Small intestine (tissue), 16 donors: ENCODE data around the gene CLN6. TPM values are rescaled to one million over a fixed set of nuclear protein-coding genes. Genes with fewer than 3 reads are reported as not detected.
A peak's percentile ranks its signal among the peaks of the same experiment; 100 is the strongest.

Experiments used
- DNase-seq, 2 donors: peaks; one replicate each; pipeline versions ENCODE4 v3.0.0 to v3.0.0-alpha.2; 2013
- FAIRE-seq: peaks from 2 replicates; lab custom pipeline; 2012; peaks lifted over from hg19 to GRCh38; lab: Jason Lieb, UNC
- H3K27ac ChIP-seq, 3 donors: one replicate each; pipeline ENCODE4 v1.5.1; 2013; ENCODE audit warnings: low read length in 2 of 3, mild to moderate bottlenecking in 2 of 3, control low read depth in 1 of 3, inconsistent platforms in 1 of 3, low read depth in 1 of 3, moderate library complexity in 1 of 3
- H3K27me3 ChIP-seq, 3 donors: one replicate each; pipeline ENCODE4 v1.6.1; 2013; ENCODE audit warnings: low read length in 3 of 3, inconsistent platforms in 1 of 3; ENCODE audit not compliant: control insufficient read depth in 3 of 3, insufficient read depth in 3 of 3
- H3K36me3 ChIP-seq, 3 donors: one replicate each; pipeline ENCODE4 v1.6.1; 2013; ENCODE audit warnings: low read length in 3 of 3, inconsistent platforms in 1 of 3, low read depth in 1 of 3, mild to moderate bottlenecking in 1 of 3, moderate library complexity in 1 of 3; ENCODE audit not compliant: control insufficient read depth in 3 of 3, insufficient read depth in 2 of 3
- H3K4me1 ChIP-seq, 3 donors: one replicate each; pipeline ENCODE4 v1.6.1; 2013; ENCODE audit warnings: low read length in 2 of 3, inconsistent platforms in 1 of 3, low read depth in 1 of 3, mild to moderate bottlenecking in 1 of 3, moderate library complexity in 1 of 3; ENCODE audit not compliant: control insufficient read depth in 3 of 3, insufficient read depth in 2 of 3
- H3K4me3 ChIP-seq, 3 donors: one replicate each; pipeline ENCODE4 v1.5.1; 2013; ENCODE audit warnings: low read length in 3 of 3, control low read depth in 1 of 3, inconsistent platforms in 1 of 3, low read depth in 1 of 3, mild to moderate bottlenecking in 1 of 3, moderate library complexity in 1 of 3
- H3K9me3 ChIP-seq, 2 donors: one replicate each; pipeline ENCODE4 v1.6.1; 2013; ENCODE audit warnings: low read depth in 1 of 2, low read length in 1 of 2; ENCODE audit not compliant: control insufficient read depth in 2 of 2, insufficient read depth in 1 of 2
- WGBS, 3 donors: extraction: QIAGEN DNeasy Blood & Tissue Kit; methylation state at CpG; one replicate each; pipeline ENCODE4 v1.1.7; 2013; 5-methylcytosine and 5-hydroxymethylcytosine counted together
- long read RNA-seq, 10 donors: transcript quantifications; one replicate each; lab custom pipeline, GENCODE V29; 2026
- polyA plus RNA-seq, 4 donors: library from polyadenylated mRNA; stranded (reverse) in 3 of 4; unstranded in 1 of 4; fragments of 200-250 nt in 3 of 4; fragments of 120-200 nt in 1 of 4; gene quantifications; one replicate each; pipeline versions ENCODE4 v1.2.1 to v1.2.3, GENCODE V29; 2013
- donor health status: healthy with polysubstance abuse.
- donor health status: control.
- donor health status: control.
- donor health status: Bipolar disorder and iron deficiency.
- donor health status: healthy.

Gene CLN6
- 10 to 100 TPM in 2 of 4 donors, 1 to 10 TPM in 2; 5.8 to 62.4 (median 25.7) TPM for polyA plus RNA-seq
- long read RNA-seq, donor 1, result 0 reads
- long read RNA-seq, donor 2, partial matches to known transcripts, result 0 of 7 reads
- long read RNA-seq, donor 2, other reads (novel, unspliced or antisense), result 0 of 7 reads
- long read RNA-seq, donor 3, partial matches to known transcripts, result 0 of 8 reads
- long read RNA-seq, donor 3, other reads (novel, unspliced or antisense), result 0 of 8 reads
- long read RNA-seq, donor 4, partial matches to known transcripts, result 0 of 3 reads
- long read RNA-seq, donor 4, other reads (novel, unspliced or antisense), result 0 of 3 reads
- long read RNA-seq, donor 5, transcript CLN6-212 (3 exons, 894 nt), result major isoform, 5 of 8 reads
- long read RNA-seq, donor 5, partial matches to known transcripts, result 0 of 8 reads
- long read RNA-seq, donor 5, other reads (novel, unspliced or antisense), result 0 of 8 reads
- long read RNA-seq, donor 6, transcript CLN6-212 (3 exons, 894 nt), result major isoform, 5 of 10 reads
- long read RNA-seq, donor 6, partial matches to known transcripts, result 0 of 10 reads
- long read RNA-seq, donor 6, other reads (novel, unspliced or antisense), result 0 of 10 reads
- long read RNA-seq, donor 7, partial matches to known transcripts, result 0 of 9 reads
- long read RNA-seq, donor 7, other reads (novel, unspliced or antisense), result 0 of 9 reads
- long read RNA-seq, donor 8, partial matches to known transcripts, result 0 of 2 reads
- long read RNA-seq, donor 8, other reads (novel, unspliced or antisense), result 0 of 2 reads
- long read RNA-seq, donor 9, partial matches to known transcripts, result 0 of 5 reads
- long read RNA-seq, donor 9, other reads (novel, unspliced or antisense), result 0 of 5 reads
- long read RNA-seq, donor 10, transcript CLN6-212 (3 exons, 894 nt), result minor isoform, 6 of 20 reads
- long read RNA-seq, donor 10, transcript CLN6-201 (7 exons, 2,243 nt), result major isoform, 7 of 20 reads
- long read RNA-seq, donor 10, partial matches to known transcripts, result 0 of 20 reads
- long read RNA-seq, donor 10, other reads (novel, unspliced or antisense), result 0 of 20 reads

DNA sequence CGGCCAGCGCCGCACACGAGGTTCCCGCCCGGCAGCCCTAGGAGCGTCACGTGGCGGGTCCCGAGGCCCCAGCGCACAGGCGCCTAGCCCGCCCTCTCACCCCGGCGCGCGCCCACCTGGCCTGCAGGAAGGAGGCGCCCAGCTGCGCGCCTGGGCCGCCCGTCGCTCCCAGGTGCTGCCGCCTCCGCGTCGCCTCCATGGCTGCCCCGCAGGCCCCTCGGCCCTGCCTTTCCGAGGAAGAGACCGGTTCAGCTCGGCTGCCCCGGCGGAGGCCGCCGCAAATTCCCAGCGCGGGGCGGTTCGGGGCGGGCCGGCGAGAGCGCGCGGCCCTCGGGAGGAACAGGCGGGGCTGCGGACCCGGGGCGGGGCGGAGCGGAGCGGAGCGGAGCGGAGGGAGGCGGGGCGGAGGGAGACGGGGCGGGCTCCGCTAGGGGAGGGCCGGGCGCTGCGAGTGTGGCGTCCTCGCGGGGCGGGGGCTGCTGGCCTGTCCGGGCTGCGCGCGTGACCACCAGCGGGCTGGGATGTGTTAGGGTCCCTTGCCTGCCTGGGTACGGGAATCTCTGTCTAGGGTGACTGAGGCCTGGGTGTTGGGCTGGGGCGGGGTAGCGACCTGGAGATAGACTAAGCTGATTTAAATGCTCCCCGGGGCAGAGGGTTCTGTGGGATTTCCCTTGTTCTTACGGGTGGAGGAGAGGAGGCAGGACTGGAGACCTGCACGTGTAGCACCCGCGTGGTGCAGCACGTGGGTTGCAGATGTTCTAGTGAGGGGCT, at the start of gene CLN6:
TSS of gene CLN6 (minus strand) at position 343 of the 771 bp plus-strand sequence. CDS start at position 199, 144 bp downstream.
- H3K36me3 ChIP-seq, result peaks cover 0 to 6% (median 0%) of the 10 kb centered on the region in 3 donors
- H3K4me3 ChIP-seq, result peak within 1 kb of the TSS; percentile 71 to 85 (median 82)
- H3K27ac ChIP-seq, result peak within 1 kb of the TSS; percentile 47 to 89 (median 69)
- peaks cover 0 to 48% (median 15%) of the 10 kb centered on the region in 3 donors for H3K4me1 ChIP-seq
- peaks cover 0 to 3% of the 10 kb centered on the region in 2 donors for H3K9me3 ChIP-seq
- peak; percentile 83 to 95 for DNase-seq
- no peak for FAIRE-seq
- H3K27me3 ChIP-seq, result no peaks in the 10 kb centered on the region
- 1 to 2% (median 1%) methylated on average over 39 to 82 of the region's 82 CpGs for WGBS, 3 donors

- 0 to 1% (median 0%) methylated on average over 23 of the region's 23 CpGs for WGBS, 3 donors
- Histone ChIP-seq H3K4me3 (peak overlapping the region; percentile 72 to 95 (median 88)), H3K27me3 (no peaks in the 10 kb centered on the region), H3K27ac (peak overlapping the region; percentile 90 to 99 (median 95)), H3K36me3 (peaks cover 0 to 4% (median 0%) of the 10 kb centered on the region in 3 donors), H3K4me1 (peaks cover 1 to 41% (median 7%) of the 10 kb centered on the region in 3 donors), H3K9me3 (no peaks in the 10 kb centered on the region)
- FAIRE-seq, result no peak
- peak in 1 of 2 donors; percentile 46 for DNase-seq
These were observed 49.3 kb upstream of the CLN6 start for GRCh38 chr15:68278595-68279405.

- WGBS, 3 donors, result 0 to 1% (median 0%) methylated on average over 20 to 22 of the region's 22 CpGs
These were observed 48.7 kb upstream of the CLN6 start for GRCh38 chr15:68278345-68278594.

DNA sequence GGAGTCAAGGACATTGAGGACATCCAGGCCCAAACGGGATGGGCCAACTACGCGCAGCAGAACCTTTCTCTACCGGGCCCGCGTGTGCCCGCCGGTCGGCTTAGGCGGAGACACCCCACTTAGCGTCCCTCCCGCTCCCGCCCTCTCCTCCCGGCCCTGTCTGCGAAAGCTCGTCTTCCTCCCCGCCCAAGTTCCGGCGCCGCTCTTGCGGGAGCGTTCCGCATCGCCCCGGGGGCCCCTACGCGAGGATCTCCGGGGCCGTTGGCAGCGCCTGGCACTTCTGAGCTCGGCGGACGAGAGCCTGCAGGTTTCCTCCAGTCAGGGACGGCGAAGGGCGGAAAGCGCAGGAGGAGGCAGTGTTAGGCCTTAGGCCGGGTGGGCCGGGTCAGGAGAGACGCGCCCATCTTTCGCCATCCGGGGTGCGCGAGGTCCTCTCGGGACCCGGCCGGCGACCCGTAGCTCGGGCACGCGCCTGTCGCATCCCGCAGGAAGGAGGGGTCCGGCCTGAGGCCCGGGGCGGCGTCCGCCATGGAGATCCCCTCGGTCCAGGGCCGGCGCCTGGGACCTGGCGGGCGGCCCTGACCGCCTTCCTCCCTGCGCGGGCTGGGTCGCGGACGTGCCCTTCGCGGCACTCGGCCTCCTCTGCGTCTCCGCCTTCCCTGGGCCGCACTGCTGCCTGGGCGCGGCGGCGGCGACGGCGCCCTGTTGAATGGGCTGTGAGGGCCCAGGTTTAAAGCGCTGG, 48.2 kb upstream of the CLN6 start, which contains the start of gene FEM1B:
TSS of gene FEM1B (plus strand) at position 143 of the 742 bp plus-strand sequence. CDS start 673 bp downstream, outside the sequence.
- Histone ChIP-seq H3K27ac (peak within 1 kb of the TSS; percentile 90 to 99 (median 95)), H3K36me3 (peaks cover 0 to 3% (median 0%) of the 10 kb centered on the region in 3 donors), H3K4me1 (peaks cover 1 to 44% (median 9%) of the 10 kb centered on the region in 3 donors), H3K27me3 (no peaks in the 10 kb centered on the region), H3K4me3 (peak within 1 kb of the TSS; percentile 72 to 95 (median 88)), H3K9me3 (no peaks in the 10 kb centered on the region)
- FAIRE-seq, result no peak
- WGBS, 3 donors, result 0% methylated on average over 63 to 85 of the region's 85 CpGs
- DNase-seq, result peak; percentile 94 to 98

More at GRCh38 chr15:68278345-68278594, 48.7 kb upstream of the CLN6 start:
- Histone ChIP-seq H3K9me3 (no peaks in the 10 kb centered on the region), H3K27ac (peak overlapping the region; percentile 90 to 99 (median 95)), H3K27me3 (no peaks in the 10 kb centered on the region), H3K4me3 (peak overlapping the region; percentile 72 to 95 (median 88)), H3K36me3 (peaks cover 0 to 3% (median 0%) of the 10 kb centered on the region in 3 donors), H3K4me1 (peaks cover 1 to 44% (median 9%) of the 10 kb centered on the region in 3 donors)
- DNase-seq (no peak), FAIRE-seq (no peak)

DNA sequence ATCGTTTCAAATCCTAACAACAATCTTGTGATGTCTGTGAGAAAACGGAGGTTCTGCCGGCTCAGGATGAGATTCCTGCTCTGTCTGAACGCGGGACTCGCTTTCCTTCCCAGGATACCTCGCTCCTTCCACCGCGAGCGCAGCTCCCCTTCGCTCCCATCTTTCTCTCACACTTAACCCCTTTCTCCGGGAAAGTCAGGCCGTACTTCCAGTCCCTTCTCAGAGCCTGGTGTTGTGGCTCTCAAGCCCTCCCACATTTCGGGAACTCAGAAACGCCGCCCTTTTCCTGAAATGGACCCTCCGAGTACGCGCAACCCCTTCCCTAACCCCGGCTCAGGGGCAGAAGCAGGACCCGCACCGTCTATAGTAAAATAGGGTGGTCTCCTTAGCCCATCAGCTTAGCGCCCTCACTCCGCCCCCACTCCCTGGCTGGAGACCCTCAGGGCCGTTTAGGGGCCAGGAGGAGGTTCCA, 47.6 kb upstream of the CLN6 start:
- WGBS, 3 donors, result 0 to 1% (median 1%) methylated on average over 23 to 25 of the region's 25 CpGs
- DNase-seq, result peak in 1 of 2 donors; percentile 49
- peaks cover 0 to 3% (median 0%) of the 10 kb centered on the region in 3 donors for H3K36me3 ChIP-seq

GRCh38 chr15:68276668-68277067, 47.1 kb upstream of the CLN6 start:
- Histone ChIP-seq H3K4me1 (peaks cover 0 to 39% (median 9%) of the 10 kb centered on the region in 3 donors), H3K36me3 (peaks cover 0 to 3% (median 0%) of the 10 kb centered on the region in 3 donors), H3K9me3 (no peaks in the 10 kb centered on the region), H3K27ac (peak overlapping the region; percentile 90 to 99 (median 95)), H3K4me3 (peak overlapping the region in 2 of 3 donors; percentile 88 to 95), H3K27me3 (no peaks in the 10 kb centered on the region)
- DNase-seq (no peak), FAIRE-seq (no peak)
- 46 to 59% (median 53%) methylated on average over 3 of the region's 3 CpGs for WGBS, 3 donors

More for the DNA sequence above, 47.6 kb upstream of the CLN6 start:
- peaks cover 1 to 44% (median 9%) of the 10 kb centered on the region in 3 donors for H3K4me1 ChIP-seq
- H3K27ac ChIP-seq, result peak overlapping the region; percentile 90 to 99 (median 95)
- H3K9me3 ChIP-seq, result no peaks in the 10 kb centered on the region
- FAIRE-seq, result no peak
- H3K27me3 ChIP-seq, result no peaks in the 10 kb centered on the region
- peak overlapping the region; percentile 17 to 95 (median 88) for H3K4me3 ChIP-seq
